Muscle layer of duodenum (tissue), 2 donors: Measurements from ENCODE around the gene C12orf75.
A peak's percentile ranks its signal among the peaks of the same experiment; 100 is the strongest.
"Not testable (repeated sequence)": the region's sequence is repeated elsewhere in the genome, so short reads cannot be mapped to it uniquely, and the experiment has no call there.

Experiments
- H3K27ac ChIP-seq: one replicate; pipeline ENCODE4 v1.7.0; 2013; ENCODE audit warnings: mild to moderate bottlenecking, low read length
- H3K27me3 ChIP-seq: one replicate; pipeline ENCODE4 v1.7.0; 2013; ENCODE audit warnings: low read depth, mild to moderate bottlenecking, control low read depth, low read length
- H3K36me3 ChIP-seq, 2 donors: one replicate each; pipeline ENCODE4 v1.7.0; 2013; ENCODE audit warnings: low read length in 2 of 2, control low read depth in 1 of 2, mild to moderate bottlenecking in 1 of 2; ENCODE audit not compliant: insufficient read depth in 2 of 2, control insufficient read depth in 1 of 2
- H3K4me1 ChIP-seq, 2 donors: one replicate each; pipeline ENCODE4 v1.7.0; 2013; ENCODE audit warnings: low read length in 2 of 2, mild to moderate bottlenecking in 2 of 2, control low read depth in 1 of 2, moderate library complexity in 1 of 2; ENCODE audit not compliant: insufficient read depth in 2 of 2, control insufficient read depth in 1 of 2
- H3K4me3 ChIP-seq, 2 donors: one replicate each; pipeline ENCODE4 v1.7.0; 2013; ENCODE audit warnings: low read length in 2 of 2, low read depth in 1 of 2, mild to moderate bottlenecking in 1 of 2
- H3K9me3 ChIP-seq, 2 donors: one replicate each; pipeline ENCODE4 v1.7.0; 2013; ENCODE audit warnings: low read length in 2 of 2, control low read depth in 1 of 2, mild to moderate bottlenecking in 1 of 2; ENCODE audit not compliant: control insufficient read depth in 1 of 2
- donor health status: healthy.

Gene C12orf75

GRCh38 chr12:105329926-105330282 lies 587 bp upstream of the C12orf75 start:
- H3K4me1 ChIP-seq = peaks cover 5 to 11% of the 10 kb centered on the region in 2 donors
- no peaks in the 10 kb centered on the region for H3K36me3 ChIP-seq
- H3K27ac ChIP-seq = no peak overlapping the region
- H3K4me3 ChIP-seq = peak overlapping the region; percentile 47 to 79
- no peaks in the 10 kb centered on the region for H3K27me3 ChIP-seq
- no peaks in the 10 kb centered on the region for H3K9me3 ChIP-seq

- Histone ChIP-seq H3K9me3 (no peaks in the 10 kb centered on the region), H3K27ac (no peak overlapping the region), H3K36me3 (no peaks in the 10 kb centered on the region), H3K4me3 (peak overlapping the region; percentile 37 to 79), H3K27me3 (no peaks in the 10 kb centered on the region), H3K4me1 (peaks cover 5 to 11% of the 10 kb centered on the region in 2 donors)
These were observed 677 bp downstream of the C12orf75 start for GRCh38 chr12:105330931-105331804.

GRCh38 chr12:105331805-105332251 lies 1.3 kb downstream of the C12orf75 start:
- H3K27ac ChIP-seq = no peak overlapping the region
- no peaks in the 10 kb centered on the region for H3K9me3 ChIP-seq
- H3K4me1 ChIP-seq = peaks cover 5 to 11% of the 10 kb centered on the region in 2 donors
- H3K27me3 ChIP-seq = no peaks in the 10 kb centered on the region
- peak overlapping the region in 1 of 2 donors; percentile 79 for H3K4me3 ChIP-seq
- H3K36me3 ChIP-seq = no peaks in the 10 kb centered on the region

- not testable (repeated sequence) for H3K27me3 ChIP-seq, H3K36me3 ChIP-seq, H3K27ac ChIP-seq, H3K9me3 ChIP-seq, H3K4me3 ChIP-seq
- peaks cover 5 to 11% of the 10 kb centered on the region in 2 donors for H3K4me1 ChIP-seq
These were observed 1.8 kb downstream of the C12orf75 start for GRCh38 chr12:105332286-105332685.

- Histone ChIP-seq H3K9me3 (no peaks in the 10 kb centered on the region), H3K27me3 (no peaks in the 10 kb centered on the region), H3K4me3 (no peak overlapping the region), H3K27ac (no peak overlapping the region), H3K4me1 (peaks cover 5 to 11% of the 10 kb centered on the region in 2 donors), H3K36me3 (no peaks in the 10 kb centered on the region)
These were observed 2.4 kb downstream of the C12orf75 start for GRCh38 chr12:105332925-105333324.

GRCh38 chr12:105334001-105334400 lies 3.5 kb downstream of the C12orf75 start:
- Histone ChIP-seq H3K27ac (no peak overlapping the region), H3K9me3 (no peaks in the 10 kb centered on the region), H3K27me3 (no peaks in the 10 kb centered on the region), H3K4me1 (peaks cover 5 to 11% of the 10 kb centered on the region in 2 donors), H3K36me3 (no peaks in the 10 kb centered on the region), H3K4me3 (no peak overlapping the region)

GRCh38 chr12:105334582-105334981 lies 4.1 kb downstream of the C12orf75 start:
- Histone ChIP-seq H3K4me3 (no peak overlapping the region), H3K4me1 (peaks cover 5 to 11% of the 10 kb centered on the region in 2 donors), H3K9me3 (no peaks in the 10 kb centered on the region), H3K36me3 (no peaks in the 10 kb centered on the region), H3K27me3 (no peaks in the 10 kb centered on the region), H3K27ac (no peak overlapping the region)

GRCh38 chr12:105335856-105336255 lies 5.4 kb downstream of the C12orf75 start:
- Histone ChIP-seq H3K27me3 (no peaks in the 10 kb centered on the region), H3K36me3 (no peaks in the 10 kb centered on the region), H3K4me3 (no peak overlapping the region), H3K27ac (no peak overlapping the region), H3K9me3 (peaks cover 0 to 5% of the 10 kb centered on the region in 2 donors), H3K4me1 (peaks cover 0 to 5% of the 10 kb centered on the region in 2 donors)

GRCh38 chr12:105336411-105336810 lies 5.9 kb downstream of the C12orf75 start:
- H3K4me1 ChIP-seq = peaks cover 0 to 2% of the 10 kb centered on the region in 2 donors
- H3K27ac ChIP-seq = no peak overlapping the region
- no peaks in the 10 kb centered on the region for H3K27me3 ChIP-seq
- no peaks in the 10 kb centered on the region for H3K36me3 ChIP-seq
- peaks cover 0 to 6% of the 10 kb centered on the region in 2 donors for H3K9me3 ChIP-seq
- H3K4me3 ChIP-seq = no peak overlapping the region

- Histone ChIP-seq H3K4me3 (no peak overlapping the region), H3K9me3 (peaks cover 0 to 6% of the 10 kb centered on the region in 2 donors), H3K27ac (no peak overlapping the region), H3K4me1 (no peaks in the 10 kb centered on the region), H3K27me3 (no peaks in the 10 kb centered on the region), H3K36me3 (no peaks in the 10 kb centered on the region)
These were observed 6.9 kb downstream of the C12orf75 start for GRCh38 chr12:105337391-105337790.

- no peaks in the 10 kb centered on the region for H3K4me1 ChIP-seq
- no peaks in the 10 kb centered on the region for H3K27me3 ChIP-seq
- H3K9me3 ChIP-seq = peaks cover 0 to 6% of the 10 kb centered on the region in 2 donors
- H3K36me3 ChIP-seq = no peaks in the 10 kb centered on the region
- no peak overlapping the region for H3K4me3 ChIP-seq
- no peak overlapping the region for H3K27ac ChIP-seq
These were observed 8.5 kb downstream of the C12orf75 start for GRCh38 chr12:105338966-105339365.
